Head of caudate nucleus (tissue), 42 donors: ENCODE measurements around the gene NCAPD3.

Source experiments
- DNase-seq, 42 donors: peaks; one replicate each; pipeline versions ENCODE4 v3.0.0 to v3.0.0-alpha.2; 2020 to 2021; ENCODE audit warnings: mixed read lengths in 7 of 42
- intact Hi-C: fragments of 100-400 bp; cut with DNase I; formaldehyde crosslinking; loops from one replicate; pipeline ENCODE4 v1.15.0; 2022

The NCAPD3 gene

DNA sequence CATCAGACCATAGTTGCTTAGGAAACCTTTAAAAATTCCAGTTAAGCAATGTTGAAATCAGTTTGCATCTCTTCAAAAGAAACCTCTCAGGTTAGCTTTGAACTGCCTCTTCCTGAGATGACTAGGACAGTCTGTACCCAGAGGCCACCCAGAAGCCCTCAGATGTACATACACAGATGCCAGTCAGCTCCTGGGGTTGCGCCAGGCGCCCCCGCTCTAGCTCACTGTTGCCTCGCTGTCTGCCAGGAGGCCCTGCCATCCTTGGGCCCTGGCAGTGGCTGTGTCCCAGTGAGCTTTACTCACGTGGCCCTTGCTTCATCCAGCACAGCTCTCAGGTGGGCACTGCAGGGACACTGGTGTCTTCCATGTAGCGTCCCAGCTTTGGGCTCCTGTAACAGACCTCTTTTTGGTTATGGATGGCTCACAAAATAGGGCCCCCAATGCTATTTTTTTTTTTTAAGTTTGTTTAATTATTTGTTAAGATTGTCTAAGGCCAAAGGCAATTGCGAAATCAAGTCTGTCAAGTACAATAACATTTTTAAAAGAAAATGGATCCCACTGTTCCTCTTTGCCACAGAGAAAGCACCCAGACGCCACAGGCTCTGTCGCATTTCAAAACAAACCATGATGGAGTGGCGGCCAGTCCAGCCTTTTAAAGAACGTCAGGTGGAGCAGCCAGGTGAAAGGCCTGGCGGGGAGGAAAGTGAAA lies 73.4 kb downstream of the NCAPD3 start:
- peak in 39 of 42 donors; percentile 37 to 84 (median 62) for DNase-seq
- intact Hi-C loops, result no loop called here

DNA sequence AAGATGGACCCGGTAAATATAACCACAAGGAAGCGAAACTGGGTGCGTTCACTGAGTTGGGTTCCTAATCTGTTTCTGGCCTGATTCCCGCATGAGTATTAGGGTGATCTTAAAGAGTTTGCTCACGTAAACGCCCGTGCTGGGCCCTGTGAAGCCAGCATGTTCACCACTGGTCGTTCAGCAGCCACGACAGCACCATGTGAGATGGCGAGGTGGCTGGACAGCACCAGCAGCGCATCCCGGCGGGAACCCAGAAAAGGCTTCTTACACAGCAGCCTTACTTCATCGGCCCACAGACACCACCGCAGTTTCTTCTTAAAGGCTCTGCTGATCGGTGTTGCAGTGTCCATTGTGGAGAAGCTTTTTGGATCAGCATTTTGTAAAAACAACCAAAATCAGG lies 74.4 kb downstream of the NCAPD3 start:
- intact Hi-C loops, result loop anchor here (10.0 kb wide), 1 partner anchor 185 kb away; no protein-coding TSS in a partner anchor
- peak in 6 of 42 donors; percentile 26 to 44 (median 29) for DNase-seq

DNA sequence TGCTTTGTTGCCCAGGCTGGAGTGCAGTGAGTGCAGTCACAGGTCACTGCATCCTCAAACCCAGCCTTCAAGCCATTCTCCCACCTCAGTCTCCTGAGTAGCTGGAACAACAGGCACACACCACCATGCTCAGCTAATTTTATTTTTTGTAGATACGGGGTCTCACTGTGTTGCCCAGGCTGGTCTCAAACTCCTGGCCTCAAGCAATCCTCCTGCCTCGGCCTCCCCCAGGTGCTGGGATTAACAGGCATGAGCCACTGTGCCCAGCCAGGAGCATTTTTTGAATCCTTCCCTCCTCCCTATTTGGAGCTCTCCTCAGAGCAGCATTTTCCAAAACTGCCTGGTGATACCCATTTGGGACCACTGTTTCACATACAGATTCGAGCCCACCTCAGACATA lies 77.2 kb downstream of the NCAPD3 start:
- intact Hi-C loops, result loop anchor here (10.0 kb wide), 1 partner anchor 182 kb away; no protein-coding TSS in a partner anchor
- no peak for DNase-seq

DNA sequence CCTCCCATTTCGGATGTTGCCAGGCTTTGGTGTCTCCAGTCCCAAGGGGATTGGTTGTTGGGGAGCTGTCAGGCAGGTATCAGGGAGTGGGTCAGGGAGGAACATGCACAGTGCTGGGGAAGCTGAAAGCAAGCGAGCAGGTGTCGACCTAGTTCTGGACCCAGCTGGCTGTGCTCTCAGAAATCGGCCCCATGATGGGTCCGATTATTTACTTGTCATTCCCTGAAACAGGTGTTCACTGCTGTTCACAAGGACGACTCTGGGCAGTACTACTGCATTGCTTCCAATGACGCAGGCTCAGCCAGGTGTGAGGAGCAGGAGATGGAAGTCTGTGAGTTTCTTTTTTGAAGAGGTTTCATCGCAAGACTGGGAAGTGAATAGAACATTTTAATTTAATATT lies 78.1 kb downstream of the NCAPD3 start:
- DNase-seq, result no peak
- intact Hi-C loops, result loop anchor here (10.0 kb wide), 1 partner anchor 181 kb away; no protein-coding TSS in a partner anchor

DNA sequence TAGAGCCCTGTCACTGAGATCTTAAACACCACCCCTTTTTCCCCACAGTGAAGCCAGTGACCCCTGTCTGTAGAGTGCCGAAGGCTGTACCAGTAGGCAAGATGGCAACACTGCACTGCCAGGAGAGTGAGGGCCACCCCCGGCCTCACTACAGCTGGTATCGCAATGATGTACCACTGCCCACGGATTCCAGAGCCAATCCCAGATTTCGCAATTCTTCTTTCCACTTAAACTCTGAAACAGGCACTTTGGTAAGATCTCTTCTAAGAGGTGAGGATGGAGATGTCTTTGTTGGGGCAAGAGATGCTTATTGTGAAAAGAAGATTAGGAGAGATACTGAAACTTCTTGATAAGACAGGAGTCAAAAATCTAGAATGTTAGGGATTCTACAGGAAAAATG lies 79.0 kb downstream of the NCAPD3 start:
- DNase-seq, result no peak
- intact Hi-C loops, result loop anchor here (10.0 kb wide), 1 partner anchor 180 kb away; no protein-coding TSS in a partner anchor

DNA sequence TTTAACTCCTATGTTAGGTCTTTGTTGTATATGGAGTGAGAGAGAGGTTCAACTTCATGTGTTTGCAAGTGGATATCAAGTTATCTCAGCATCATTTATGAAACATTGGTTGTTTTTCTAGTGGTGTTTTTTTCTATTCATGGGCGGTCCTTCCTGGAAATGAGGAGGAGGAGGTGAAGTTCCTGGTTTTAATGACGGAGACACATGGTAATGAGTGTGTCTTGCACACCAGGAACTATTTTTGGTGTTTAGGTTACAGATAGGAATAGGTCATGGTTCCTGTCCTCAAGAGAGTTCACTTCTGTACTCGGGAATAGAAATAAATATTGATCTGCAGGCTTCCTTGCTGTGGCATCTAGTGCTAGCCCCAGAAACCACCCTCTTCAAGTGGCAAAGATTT lies 80.0 kb downstream of the NCAPD3 start:
- DNase-seq, result no peak
- intact Hi-C loops, result loop anchor here (10.0 kb wide), 1 partner anchor 179 kb away; no protein-coding TSS in a partner anchor

DNA sequence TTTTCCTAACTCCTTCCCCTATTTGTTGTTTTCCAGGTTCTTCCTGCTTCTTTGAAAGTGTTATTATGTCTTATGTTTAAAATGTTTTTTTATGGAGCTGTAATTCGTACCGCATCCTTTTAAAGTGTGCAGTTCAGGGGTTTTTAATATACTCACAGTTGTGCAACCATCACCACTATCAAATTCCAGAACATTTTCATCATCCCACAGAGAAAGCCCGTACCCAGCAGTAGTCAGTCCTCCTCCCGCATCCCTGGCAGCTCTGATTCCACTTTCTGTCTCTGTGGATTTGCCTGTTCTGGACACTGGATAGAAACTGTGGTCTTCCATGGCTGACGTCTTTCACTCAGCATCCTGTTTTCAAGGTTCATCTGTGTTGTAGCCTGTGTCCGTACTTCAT lies 81.2 kb downstream of the NCAPD3 start:
- intact Hi-C loops, result loop anchor here (10.0 kb wide), 1 partner anchor 178 kb away; no protein-coding TSS in a partner anchor
- DNase-seq, result no peak

DNA sequence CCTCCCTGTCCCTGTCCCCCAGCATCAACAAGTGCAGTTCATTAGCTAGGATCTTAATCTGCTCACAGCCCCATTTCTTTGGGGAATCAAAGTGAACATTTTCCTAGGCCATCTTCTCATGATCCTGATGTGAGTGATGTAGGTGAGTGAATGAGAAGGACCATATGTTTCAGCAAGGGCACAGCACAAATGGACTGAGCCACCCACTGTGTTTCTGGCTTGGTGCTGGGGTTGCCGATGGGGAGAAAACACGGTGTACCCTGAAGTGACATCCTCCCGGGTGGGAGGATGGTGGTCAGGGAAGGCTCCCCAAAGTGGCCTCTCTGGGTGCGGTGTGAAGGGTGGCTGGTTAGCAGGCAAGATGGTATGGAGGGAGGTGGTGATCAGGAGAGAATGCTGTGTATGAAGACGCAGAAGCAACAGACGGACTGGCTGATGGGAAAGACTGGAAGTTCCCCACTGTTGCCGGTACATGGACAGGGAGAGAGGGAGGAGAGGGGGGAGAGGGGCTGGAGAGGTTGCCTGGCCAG lies 82.7 kb downstream of the NCAPD3 start:
- no peak for DNase-seq
- intact Hi-C loops, result loop anchor here (2.0 to 10.0 kb wide), 2 partner anchors 90 to 176 kb away; no protein-coding TSS in a partner anchor

DNA sequence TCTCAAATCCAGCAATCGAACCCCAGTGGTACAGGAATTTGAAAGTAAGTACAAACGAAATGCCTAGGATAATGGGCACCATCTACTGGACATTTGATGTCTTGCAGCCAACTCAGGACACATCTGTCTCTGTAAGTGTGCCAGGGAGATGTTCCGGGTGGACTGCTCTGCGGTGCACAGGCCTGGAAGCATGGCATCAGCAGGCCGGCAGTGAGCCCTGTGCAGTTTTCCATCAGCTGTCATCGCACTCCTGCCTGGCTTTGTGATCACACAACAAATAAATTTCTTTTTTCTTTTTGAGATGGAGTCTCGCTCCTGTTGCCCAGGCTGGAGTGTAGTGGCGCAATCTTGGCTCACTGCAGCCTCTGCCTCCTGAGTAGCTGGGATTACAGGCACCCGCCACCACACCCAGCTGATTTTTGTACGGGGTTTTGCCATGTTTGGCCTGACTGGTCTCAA lies 83.9 kb downstream of the NCAPD3 start:
- peak; percentile 42 to 95 (median 83) for DNase-seq
- intact Hi-C loops, result loop anchor here (2.0 to 10.0 kb wide), 2 partner anchors 89 to 175 kb away; no protein-coding TSS in a partner anchor

DNA sequence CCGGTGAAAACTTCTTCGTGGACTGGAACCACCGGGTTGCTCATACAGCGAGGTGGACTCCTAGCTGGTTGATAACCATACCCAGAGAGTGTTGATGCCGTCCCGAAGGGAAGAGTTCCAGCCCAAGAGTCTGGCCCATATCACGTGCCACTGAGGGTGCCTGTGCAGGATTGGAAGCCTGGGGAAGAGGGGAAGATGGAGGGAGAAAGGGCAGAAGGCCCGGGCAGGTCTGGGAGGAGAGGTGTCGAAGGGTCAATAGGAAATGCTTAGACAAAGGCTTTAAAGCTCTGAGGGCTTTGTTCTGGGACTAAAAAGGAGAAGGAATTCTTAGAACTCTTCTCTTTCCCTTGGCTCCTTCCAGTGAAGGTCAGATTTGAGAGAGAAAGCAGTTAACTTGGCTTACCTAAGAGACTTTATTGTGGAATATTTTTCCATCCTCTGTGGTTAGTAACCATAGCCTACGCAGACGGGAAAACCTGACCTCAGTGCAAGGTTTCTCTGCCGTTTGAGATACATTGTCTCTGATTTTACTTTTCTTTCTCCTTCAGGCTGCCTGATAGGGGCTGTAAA lies 84.4 kb downstream of the NCAPD3 start:
- DNase-seq, result peak in 1 of 42 donors; percentile 28
- intact Hi-C loops, result no loop called here

DNA sequence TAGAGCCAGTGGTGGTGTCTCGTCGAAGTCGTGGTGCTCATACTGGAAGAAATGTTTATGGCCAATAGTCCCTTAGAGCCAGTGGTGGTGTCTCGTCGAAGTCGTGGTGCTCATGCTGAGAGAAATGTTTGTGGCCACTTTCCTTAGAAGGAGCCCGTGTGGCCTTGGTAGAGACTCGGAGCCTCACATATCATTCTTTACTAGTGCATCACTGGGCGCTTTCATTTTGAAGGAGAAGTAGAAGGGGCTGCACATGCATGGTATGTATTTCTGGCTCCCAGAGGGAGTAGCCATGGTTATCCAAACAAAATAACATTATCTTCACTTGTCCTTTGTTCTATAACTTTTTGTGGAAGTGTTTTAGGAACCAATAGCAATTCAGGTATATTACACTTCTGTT lies 85.4 kb downstream of the NCAPD3 start:
- intact Hi-C loops, result no loop called here
- DNase-seq, result no peak

DNA sequence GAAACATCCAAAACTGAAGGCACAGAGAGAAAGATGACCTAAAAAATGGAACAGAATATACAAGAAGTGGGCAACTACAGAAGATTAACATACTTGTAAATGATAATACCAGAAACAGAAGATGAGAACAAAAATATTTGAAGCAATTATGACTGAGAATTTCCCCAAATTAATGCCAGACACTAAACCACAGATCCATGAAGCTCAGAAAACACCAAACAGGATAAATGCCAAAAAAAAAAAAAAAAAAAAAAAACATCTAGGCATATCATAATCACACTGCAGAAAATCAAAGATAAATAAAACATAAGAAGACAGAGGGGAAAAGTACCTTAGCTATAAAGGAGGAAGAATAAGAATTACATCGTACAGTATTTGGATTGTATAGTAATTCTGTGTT lies 89.6 kb downstream of the NCAPD3 start:
- intact Hi-C loops, result no loop called here

DNA sequence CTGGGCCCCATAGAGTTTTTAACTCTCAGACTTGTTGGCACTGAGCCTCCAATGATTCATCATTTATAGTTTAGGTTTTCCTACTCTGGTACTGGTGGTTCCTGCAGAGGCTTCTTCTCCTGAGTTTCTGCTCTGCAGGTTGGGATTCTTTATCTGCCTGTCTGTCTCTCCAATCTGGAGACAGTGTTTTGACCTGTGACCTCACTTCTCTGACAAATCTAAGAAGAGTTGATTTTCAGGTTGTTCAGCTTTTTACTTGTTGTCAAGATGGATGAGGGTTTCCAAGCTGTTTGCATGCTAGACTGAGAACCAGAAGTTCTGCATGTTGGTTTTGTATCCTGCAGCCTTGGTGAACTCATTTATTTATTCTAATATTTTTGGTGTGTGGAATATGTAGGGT lies 91.0 kb downstream of the NCAPD3 start:
- intact Hi-C loops, result no loop called here
- DNase-seq, result no peak

More for the DNA sequence above, 89.6 kb downstream of the NCAPD3 start:
- no peak for DNase-seq

DNA sequence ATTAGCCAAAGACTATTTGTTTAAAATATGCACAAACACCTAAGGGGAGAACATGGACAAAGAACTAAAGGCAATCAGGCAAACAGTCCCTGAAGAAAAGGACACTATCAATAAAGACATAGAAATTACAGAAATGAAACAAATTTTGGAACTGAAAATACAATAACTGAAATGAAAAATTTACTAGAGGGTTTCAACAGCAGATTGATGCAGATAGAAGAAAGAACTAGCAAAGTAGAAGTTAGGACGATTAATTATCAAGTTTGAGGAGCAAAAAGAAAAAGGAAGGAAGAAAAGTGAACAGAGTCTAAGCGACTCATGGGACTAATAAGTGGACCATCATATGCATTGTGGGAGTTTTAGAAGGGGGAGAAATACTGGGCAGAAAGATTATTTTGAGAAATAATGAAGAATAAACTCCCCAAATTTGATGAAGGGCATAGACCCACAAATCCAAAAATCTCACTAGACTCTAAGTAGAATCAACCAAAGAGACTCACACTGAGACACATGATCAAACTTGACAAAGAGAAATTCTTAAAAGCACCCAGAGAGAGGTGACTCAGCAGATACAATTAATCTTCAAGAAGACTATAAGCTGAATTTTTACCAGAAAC lies 92.0 kb downstream of the NCAPD3 start:
- intact Hi-C loops, result no loop called here
- DNase-seq, result no peak

DNA sequence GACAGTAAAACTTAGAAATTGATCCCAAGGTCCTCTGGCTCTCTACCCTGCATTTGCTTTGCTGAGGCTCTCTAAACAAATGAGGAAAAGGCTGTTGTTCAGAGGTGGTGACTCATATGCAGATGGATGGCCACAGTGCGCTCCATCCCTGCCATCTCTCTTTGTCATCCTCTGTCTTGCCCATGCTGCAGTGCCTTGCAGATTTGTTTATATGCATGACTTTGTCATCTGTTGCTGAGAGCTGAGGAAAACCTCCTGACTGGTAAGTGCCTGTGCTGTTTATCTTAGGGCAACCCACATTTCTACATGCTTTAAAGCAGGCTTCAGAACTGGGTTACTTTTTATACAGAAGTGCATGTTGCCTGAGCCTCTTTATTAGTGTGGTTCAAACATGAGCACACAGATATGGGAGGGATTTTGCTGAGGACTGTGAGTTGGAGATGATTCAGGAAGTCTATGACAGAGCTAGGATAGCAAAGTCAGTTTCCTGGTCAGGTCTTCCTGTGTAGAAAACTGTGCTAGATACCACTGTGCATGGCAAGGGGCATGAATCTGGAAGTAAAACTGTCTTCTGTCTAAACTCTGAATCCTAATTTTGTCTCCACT lies 97.4 kb downstream of the NCAPD3 start:
- DNase-seq, result peak in 40 of 42 donors; percentile 39 to 90 (median 72)
- intact Hi-C loops, result no loop called here

DNA sequence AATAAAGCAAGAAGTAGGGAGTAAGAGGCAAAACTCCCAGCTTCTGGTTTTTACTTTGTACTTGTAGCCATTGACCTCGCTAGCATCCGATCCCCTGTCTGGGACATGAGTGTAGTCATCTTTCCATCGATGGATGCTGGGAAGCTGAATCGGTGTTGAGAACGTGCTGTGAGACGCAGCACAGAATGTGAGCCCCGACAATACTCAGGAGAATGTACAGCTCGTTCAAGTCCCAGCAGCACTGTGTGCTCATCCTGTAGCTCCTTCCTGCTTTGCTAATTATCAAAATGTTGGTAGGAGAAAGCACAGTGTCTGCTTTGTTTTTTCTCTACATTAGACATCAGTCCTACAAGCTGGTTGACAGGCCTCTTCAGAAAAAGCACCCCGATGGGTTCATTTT lies 98.3 kb downstream of the NCAPD3 start:
- DNase-seq, result peak in 20 of 42 donors; percentile 24 to 71 (median 44)
- intact Hi-C loops, result loop anchor here (2.0 kb wide), 1 partner anchor 57 kb away; the partner anchor contains the start of gene JAM3

DNA sequence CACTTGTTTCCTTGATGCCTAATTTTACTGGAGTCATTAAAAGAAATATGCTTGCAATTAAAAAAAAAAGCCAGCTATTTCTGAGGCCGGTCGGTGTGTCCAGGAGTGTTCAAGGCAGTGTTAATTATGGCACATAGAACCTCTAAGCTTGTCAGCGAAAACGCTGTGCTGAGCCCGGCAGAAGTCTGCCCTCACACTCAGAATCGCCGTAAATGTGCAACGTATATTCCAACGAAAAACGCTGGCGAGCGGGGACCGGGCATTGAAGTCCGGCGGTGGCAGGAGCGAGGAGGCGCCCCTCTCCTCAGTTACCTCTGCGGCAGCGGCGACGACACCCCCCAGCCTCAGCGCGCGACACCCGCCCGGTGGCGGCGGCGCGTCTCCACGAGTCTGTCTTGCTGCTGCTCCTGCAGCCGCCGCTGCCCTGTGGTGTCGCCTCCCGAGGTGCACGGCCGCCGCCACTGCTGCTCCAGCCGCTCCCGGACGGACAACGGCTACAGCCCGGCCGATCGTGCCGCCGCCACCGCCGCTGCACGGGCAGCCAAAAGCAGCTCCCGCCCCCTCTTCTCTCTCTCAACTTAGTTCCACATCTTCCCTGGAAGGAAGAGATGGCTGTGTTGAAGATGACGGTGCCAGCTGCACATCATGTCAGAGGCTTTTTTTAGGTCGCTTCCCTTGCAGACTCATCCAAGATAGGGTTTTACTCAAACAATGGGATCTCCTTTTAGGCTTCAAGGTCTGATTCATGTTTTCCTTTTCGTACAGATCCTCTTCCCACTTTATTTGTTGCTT lies 98.9 kb downstream of the NCAPD3 start:
- intact Hi-C loops, result loop anchor here (2.0 kb wide), 1 partner anchor 56 kb away; the partner anchor contains the start of gene JAM3
- DNase-seq, result peak; percentile 45 to 89 (median 78)

DNA sequence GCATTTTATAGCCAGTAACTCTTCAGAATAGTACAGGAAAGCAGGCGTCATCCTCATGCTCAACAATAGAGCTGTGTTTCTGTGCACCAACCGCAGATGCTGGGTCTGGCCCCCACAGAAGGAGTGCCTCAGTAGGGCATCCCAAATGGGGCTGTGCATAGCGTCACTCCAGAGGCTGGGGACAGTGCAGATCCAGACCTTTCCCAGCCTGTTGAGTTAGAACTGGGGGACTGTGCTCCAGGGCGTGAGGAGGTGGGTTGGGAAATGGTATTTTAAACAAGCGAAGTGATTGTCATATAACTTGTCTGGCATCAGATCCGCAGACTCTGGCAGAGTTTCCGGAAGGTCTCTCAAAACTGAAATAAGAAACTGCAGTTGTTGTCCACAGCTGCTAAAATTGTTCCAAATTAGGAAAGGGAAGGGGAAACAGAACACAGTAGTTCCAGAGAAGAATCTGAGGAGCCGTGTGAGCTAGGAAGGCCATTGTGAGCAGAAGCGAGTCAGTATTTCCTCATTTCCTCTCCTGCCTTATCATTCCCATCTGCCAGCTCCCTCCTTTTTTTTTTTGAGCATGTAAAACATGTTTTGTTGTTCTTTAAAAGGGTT lies 102.7 kb downstream of the NCAPD3 start:
- intact Hi-C loops, result no loop called here
- DNase-seq, result peak; percentile 51 to 93 (median 84)
